NCI-H748 treated with DMSO at 0.1 percent for 48 hours (cell line): ENCODE data around the gene FGF8.

ENCODE experiments used
- DNase-seq: peaks from one replicate; lab custom pipeline; 2025; lab: John Stamatoyannopoulos, UW

Gene FGF8

GRCh38 chr10:101769541-101770180 lies 6.3 kb downstream of the FGF8 start:
- DNase-seq, result no peak

- no peak for DNase-seq
Measured at GRCh38 chr10:101768791-101769170, 7.1 kb downstream of the FGF8 start.

GRCh38 chr10:101767966-101768790 lies 7.7 kb downstream of the FGF8 start:
- no peak for DNase-seq

GRCh38 chr10:101767600-101767945 lies 8.3 kb downstream of the FGF8 start:
- no peak for DNase-seq

GRCh38 chr10:101766753-101767599 lies 8.9 kb downstream of the FGF8 start:
- no peak for DNase-seq

GRCh38 chr10:101766306-101766705 lies 9.6 kb downstream of the FGF8 start:
- no peak for DNase-seq

- DNase-seq, result no peak
Measured at GRCh38 chr10:101763141-101763846, 12.6 kb downstream of the FGF8 start.

GRCh38 chr10:101762736-101763135 lies 13.2 kb downstream of the FGF8 start:
- DNase-seq, result no peak

GRCh38 chr10:101761226-101761625 lies 14.7 kb downstream of the FGF8 start:
- DNase-seq, result no peak

GRCh38 chr10:101760510-101760909 lies 15.4 kb downstream of the FGF8 start:
- no peak for DNase-seq

GRCh38 chr10:101759309-101760247 lies 16.3 kb downstream of the FGF8 start:
- no peak for DNase-seq

- no peak for DNase-seq
Measured at GRCh38 chr10:101758858-101759257, 17.1 kb downstream of the FGF8 start.

- DNase-seq, result no peak
Measured at GRCh38 chr10:101752241-101752640, 23.7 kb downstream of the FGF8 start.

GRCh38 chr10:101749047-101750016 lies 26.6 kb downstream of the FGF8 start:
- DNase-seq, result no peak

- no peak for DNase-seq
Measured at GRCh38 chr10:101748496-101748895, 27.4 kb downstream of the FGF8 start.

- DNase-seq, result no peak
Measured at GRCh38 chr10:101745074-101745696, 30.7 kb downstream of the FGF8 start.

GRCh38 chr10:101744267-101744666 lies 31.6 kb downstream of the FGF8 start:
- no peak for DNase-seq

GRCh38 chr10:101741938-101742337 lies 34.0 kb downstream of the FGF8 start:
- DNase-seq, result no peak

GRCh38 chr10:101736666-101737065 lies 39.2 kb downstream of the FGF8 start:
- no peak for DNase-seq
